ENCODE results near the gene FRAS1. TPM values are rescaled to one million over a fixed set of nuclear protein-coding genes. Genes with fewer than 3 reads are reported as not detected.

FRAS1 gene
- total RNA-seq, 2 experiments from 2014 or later, result 0.05 to 0.22 TPM

DNA sequence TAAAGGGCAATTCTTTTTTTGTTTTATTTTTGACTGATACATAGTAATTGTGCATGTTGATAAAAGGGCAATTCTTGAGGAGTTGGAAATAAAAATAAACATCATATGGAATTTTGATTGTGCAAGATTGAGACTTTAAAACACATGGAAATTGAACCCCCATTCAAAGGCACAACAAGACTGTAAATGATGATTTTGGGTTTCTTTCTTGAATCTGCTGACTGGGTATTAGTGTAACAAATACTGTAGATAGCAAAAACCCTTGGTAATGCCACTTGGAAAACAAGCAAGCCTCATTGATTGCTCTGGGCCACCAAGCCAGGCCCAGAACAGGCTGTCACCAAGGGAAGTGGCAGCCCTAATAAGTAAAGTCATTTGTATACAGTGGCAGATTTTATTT is 421.4 kb downstream of the FRAS1 start:
- TF ChIP-seq CTCF (IDR thresholded peaks at IDR 0.05), result no peak
- H3K27me3 Mint-ChIP-seq, result peaks cover 2% of the 10 kb centered on the region
- ATAC-seq (no peak), DNase-seq (no peak)
- H3K4me1 Mint-ChIP-seq (ENCODE audit: low read depth), result no peaks in the 10 kb centered on the region
- H3K9me3 Mint-ChIP-seq, result no peaks in the 10 kb centered on the region
- ChIA-PET POLR2A (no interaction called here), CTCF (no interaction called here)
- no peak overlapping the region for H3K27ac Mint-ChIP-seq
- no peak overlapping the region for H3K4me3 Mint-ChIP-seq
- H3K36me3 Mint-ChIP-seq (ENCODE audit: low read depth), result no peaks in the 10 kb centered on the region
- intact Hi-C loops (cut with micrococcal nuclease), result no loop called here

- intact Hi-C loops (cut with micrococcal nuclease), result no loop called here
- TF ChIP-seq CTCF (IDR thresholded peaks at IDR 0.05), result no peak
- ChIA-PET POLR2A (no interaction called here), CTCF (no interaction called here)
- no peak for ATAC-seq
- no peak for DNase-seq
- Mint-ChIP-seq H3K9me3 (no peaks in the 10 kb centered on the region), H3K27ac (no peak overlapping the region), H3K4me3 (no peak overlapping the region), H3K27me3 (peaks cover 4% of the 10 kb centered on the region), H3K36me3 (ENCODE audit: low read depth) (no peaks in the 10 kb centered on the region), H3K4me1 (ENCODE audit: low read depth) (no peaks in the 10 kb centered on the region)
Measured at GRCh38 chr4:78480286-78480685, 423.2 kb downstream of the FRAS1 start.

- ATAC-seq (no peak), DNase-seq (no peak)
- Mint-ChIP-seq H3K4me3 (no peak overlapping the region), H3K27me3 (peaks cover 4% of the 10 kb centered on the region), H3K4me1 (ENCODE audit: low read depth) (no peaks in the 10 kb centered on the region), H3K27ac (no peak overlapping the region), H3K9me3 (no peaks in the 10 kb centered on the region), H3K36me3 (ENCODE audit: low read depth) (no peaks in the 10 kb centered on the region)
- no peak for TF ChIP-seq CTCF (IDR thresholded peaks at IDR 0.05)
- intact Hi-C loops (cut with micrococcal nuclease), result no loop called here
- ChIA-PET CTCF (no interaction called here), POLR2A (no interaction called here)
Measured at GRCh38 chr4:78481180-78481579, 424.1 kb downstream of the FRAS1 start.

GRCh38 chr4:78482281-78482680 is 425.2 kb downstream of the FRAS1 start:
- intact Hi-C loops (cut with micrococcal nuclease), result no loop called here
- Mint-ChIP-seq H3K4me3 (no peak overlapping the region), H3K27me3 (peaks cover 4% of the 10 kb centered on the region), H3K27ac (no peak overlapping the region), H3K4me1 (ENCODE audit: low read depth) (no peaks in the 10 kb centered on the region), H3K36me3 (ENCODE audit: low read depth) (no peaks in the 10 kb centered on the region), H3K9me3 (no peaks in the 10 kb centered on the region)
- ChIA-PET POLR2A (no interaction called here), CTCF (no interaction called here)
- no peak for DNase-seq
- TF ChIP-seq CTCF (IDR thresholded peaks at IDR 0.05), result no peak
- no peak for ATAC-seq

GRCh38 chr4:78483811-78484210 is 426.7 kb downstream of the FRAS1 start:
- no peak overlapping the region for H3K4me3 Mint-ChIP-seq

More at GRCh38 chr4:78483811-78484210, 426.7 kb downstream of the FRAS1 start:
- intact Hi-C loops (cut with micrococcal nuclease), result no loop called here
- H3K27ac Mint-ChIP-seq, result no peak overlapping the region
- no peaks in the 10 kb centered on the region for H3K9me3 Mint-ChIP-seq
- no peak for ATAC-seq
- CTCF ChIA-PET, result no interaction called here
- no peaks in the 10 kb centered on the region for H3K36me3 Mint-ChIP-seq (ENCODE audit: low read depth)
- no peaks in the 10 kb centered on the region for H3K4me1 Mint-ChIP-seq (ENCODE audit: low read depth)
- DNase-seq, result no peak
- no peak for TF ChIP-seq CTCF (IDR thresholded peaks at IDR 0.05)
- peaks cover 4% of the 10 kb centered on the region for H3K27me3 Mint-ChIP-seq
- POLR2A ChIA-PET, result no interaction called here

Measured in activated CD8-positive, alpha-beta T cell treated with anti-CD3 and anti-CD28 coated beads for 36 hours (primary cell).